SHP77 treated with DMSO at 0.1 percent for 48 hours (cell line): ENCODE measurements around the gene SREK1.
"Not testable (repeated sequence)": the region's sequence is repeated elsewhere in the genome, so short reads cannot be mapped to it uniquely, and the experiment has no call there.

Experiments used
- DNase-seq: peaks from one replicate; lab custom pipeline; 2025; lab: John Stamatoyannopoulos, UW

Gene SREK1

GRCh38 chr5:66222896-66223295 lies 78.8 kb downstream of the SREK1 start:
- DNase-seq, result not testable (repeated sequence)

GRCh38 chr5:66223637-66224036 lies 79.5 kb downstream of the SREK1 start:
- DNase-seq, result peak; percentile 20

- DNase-seq, result peak; percentile 38
Observed at GRCh38 chr5:66224274-66224673, 80.2 kb downstream of the SREK1 start.

- no peak for DNase-seq
Observed at GRCh38 chr5:66224773-66225553, 80.9 kb downstream of the SREK1 start.

GRCh38 chr5:66230551-66230950 lies 86.5 kb downstream of the SREK1 start:
- DNase-seq, result no peak

- DNase-seq, result no peak
Observed at GRCh38 chr5:66231508-66231907, 87.4 kb downstream of the SREK1 start.

- DNase-seq, result no peak
Observed at GRCh38 chr5:66232275-66232674, 88.2 kb downstream of the SREK1 start.

GRCh38 chr5:66232706-66233445 lies 88.8 kb downstream of the SREK1 start:
- DNase-seq, result peak; percentile 96
